SK-N-SH (cell line): ENCODE measurements around the gene ATM. TPM values are rescaled to one million over a fixed set of nuclear protein-coding genes. Genes with fewer than 3 reads are reported as not detected.

Experiments used
- CTCF ChIA-PET: fragments of 300-600, 350-600 bp; formaldehyde crosslinking; extraction: SDS; loops from one replicate; lab custom pipeline; 2021; lab: Yijun Ruan, JAX
- POLR2A ChIA-PET: fragments of 350-600 bp; sonication (Branson Sonifier 250); formaldehyde crosslinking; extraction: SDS; loops from one replicate; lab custom pipeline; 2020; ENCODE audit warnings: antibody characterized with exemption, inconsistent platforms; lab: Yijun Ruan, JAX
- DNase-seq: peaks from one replicate; pipeline ENCODE4 v3.0.0; 2012
- H2AFZ ChIP-seq: fragments of 200-600 bp; sonication (generic); 2 replicates; pipeline ENCODE4 v1.8.1; 2016; ENCODE audit warnings: antibody characterized with exemption, mild to moderate bottlenecking, low read depth
- H3F3A ChIP-seq: fragments of 200-600 bp; sonication (generic); replicated peaks from 2 replicates; pipeline ENCODE3; 2016; ENCODE audit warnings: antibody characterized with exemption, mild to moderate bottlenecking; ENCODE audit not compliant: insufficient read depth
- H3K27ac ChIP-seq, 2 experiments: fragments of 200-500 bp in 1 of 2; fragments of 200-600 bp in 1 of 2; sonication (Bioruptor generic) in 1 of 2; sonication (generic), shearing (Covaris generic) in 1 of 2; 2 replicates each; pipeline versions ENCODE4 v1.5.1 to v1.6.1; 2014 to 2016; ENCODE audit warnings: low read depth in 2 of 2, inconsistent platforms in 1 of 2, low read length in 1 of 2, mild to moderate bottlenecking in 1 of 2, mixed read lengths in 1 of 2
- H3K27me3 ChIP-seq: fragments of 200-600 bp; sonication (generic), shearing (Covaris generic); 2 replicates; pipeline ENCODE4 v1.6.1; 2016; ENCODE audit warnings: mixed run types; ENCODE audit not compliant: insufficient read depth
- H3K36me3 ChIP-seq, 2 experiments: fragments of 200-500 bp in 1 of 2; fragments of 200-600 bp in 1 of 2; sonication (Bioruptor generic) in 1 of 2; sonication (generic) in 1 of 2; replicated peaks in 1 of 2; 2 replicates each; pipeline versions ENCODE3 to v1.5.1; 2014 to 2016; ENCODE audit warnings: low read length in 1 of 2, mild to moderate bottlenecking in 1 of 2; ENCODE audit not compliant: insufficient read depth in 2 of 2, control insufficient read depth in 1 of 2
- H3K4me1 ChIP-seq, 2 experiments: fragments of 200-500 bp in 1 of 2; fragments of 200-600 bp in 1 of 2; sonication (Bioruptor generic) in 1 of 2; sonication (generic), shearing (Covaris generic) in 1 of 2; 2 replicates each; pipeline versions ENCODE4 v1.5.1 to v1.6.1; 2014 to 2016; ENCODE audit warnings: low read depth in 1 of 2, low read length in 1 of 2, mixed run types in 1 of 2; ENCODE audit not compliant: insufficient read depth in 2 of 2, control insufficient read depth in 1 of 2
- H3K4me2 ChIP-seq: fragments of 200-600 bp; sonication (generic), shearing (Covaris generic); 2 replicates; pipeline ENCODE4 v1.6.1; 2017; ENCODE audit warnings: mixed run types
- H3K4me3 ChIP-seq, 2 experiments: fragments of 200-500 bp in 1 of 2; fragments of 200-600 bp in 1 of 2; sonication (Bioruptor generic) in 1 of 2; sonication (generic), shearing (Covaris generic) in 1 of 2; 2 replicates each; pipeline versions ENCODE4 v1.5.1 to v1.8.1; 2014 to 2016; ENCODE audit warnings: low read depth in 2 of 2, inconsistent platforms in 1 of 2, low read length in 1 of 2, mild to moderate bottlenecking in 1 of 2, mixed read lengths in 1 of 2, moderate library complexity in 1 of 2
- H3K79me2 ChIP-seq: fragments of 200-600 bp; sonication (generic); 2 replicates; pipeline ENCODE4 v1.8.1; 2017; ENCODE audit warnings: mild to moderate bottlenecking; ENCODE audit not compliant: insufficient read depth
- H3K9ac ChIP-seq: fragments of 200-600 bp; sonication (generic); 2 replicates; pipeline ENCODE4 v1.6.1; 2017; ENCODE audit warnings: mixed run types
- H3K9me2 ChIP-seq: fragments of 200-600 bp; sonication (generic); 2 replicates; pipeline ENCODE4 v1.6.1; 2017; ENCODE audit warnings: mixed run types
- H3K9me3 ChIP-seq: fragments of 200-600 bp; sonication (generic); 2 replicates; pipeline ENCODE4 v1.6.1; 2017; ENCODE audit warnings: mixed run types, mild to moderate bottlenecking, moderate library complexity
- H4K20me1 ChIP-seq: fragments of 200-600 bp; sonication (generic); 2 replicates; pipeline ENCODE4 v1.6.1; 2017; ENCODE audit warnings: mild to moderate bottlenecking, mixed run types; ENCODE audit not compliant: insufficient read depth
- EZH2phosphoT487 ChIP-seq: fragments of 200-600 bp; sonication (generic); IDR thresholded peaks from 2 replicates; pipeline ENCODE4 v1.6.1; 2017; ENCODE audit warnings: low read depth, mixed run types, mild to moderate bottlenecking, antibody characterized with exemption, moderate library complexity, borderline replicate concordance
- FOSL2 ChIP-seq: IDR thresholded peaks from 2 replicates; pipeline ENCODE4 v1.4.0; 2012; ENCODE audit warnings: low read depth, mild to moderate bottlenecking, moderate library complexity, borderline replicate concordance
- FOXJ3 ChIP-seq: sonication (generic); formaldehyde crosslinking; IDR thresholded peaks from 2 replicates; pipeline ENCODE4 v1.5.1; 2020; ENCODE audit warnings: mild to moderate bottlenecking, missing genetic modification reagents
- FOXM1 ChIP-seq: IDR thresholded peaks from 2 replicates; pipeline ENCODE4 v1.4.0; 2012; ENCODE audit warnings: low read depth, mild to moderate bottlenecking
- GABPA ChIP-seq: IDR thresholded peaks from 2 replicates; pipeline ENCODE4 v1.4.0; 2012; ENCODE audit warnings: low read depth, mild to moderate bottlenecking
- IRF3 ChIP-seq: fragments of 150-350 bp; IDR thresholded peaks from 2 replicates; pipeline ENCODE4 v1.6.1; 2016; ENCODE audit warnings: mild to moderate bottlenecking, low read depth, low read length
- MEF2A ChIP-seq: IDR thresholded peaks from 2 replicates; pipeline ENCODE4 v1.4.0; 2012; ENCODE audit warnings: low read depth, borderline replicate concordance
- NFIC ChIP-seq: IDR thresholded peaks from 2 replicates; pipeline ENCODE4 v1.4.0; 2012; ENCODE audit warnings: borderline replicate concordance
- POLR2AphosphoS5 ChIP-seq: IDR thresholded peaks from 2 replicates; pipeline ENCODE4 v1.6.1; 2012; ENCODE audit warnings: low read depth, low read length
- RAD21 ChIP-seq: IDR thresholded peaks from 2 replicates; pipeline ENCODE4 v1.6.1; 2012; ENCODE audit warnings: mild to moderate bottlenecking, low read length
- RXRA ChIP-seq: IDR thresholded peaks from 2 replicates; pipeline ENCODE4 v1.4.0; 2012; ENCODE audit warnings: low read depth, mild to moderate bottlenecking, borderline replicate concordance
- SIN3A ChIP-seq: IDR thresholded peaks from 2 replicates; pipeline ENCODE4 v1.6.1; 2012; ENCODE audit warnings: low read depth, mild to moderate bottlenecking, low read length, moderate library complexity, borderline replicate concordance
- TAF1 ChIP-seq: IDR thresholded peaks from 2 replicates; pipeline ENCODE4 v1.6.1; 2012; ENCODE audit warnings: low read depth, mild to moderate bottlenecking, low read length, moderate library complexity, borderline replicate concordance
- TEAD4 ChIP-seq: IDR thresholded peaks from 2 replicates; pipeline ENCODE4 v1.4.0; 2012; ENCODE audit warnings: mild to moderate bottlenecking, borderline replicate concordance; ENCODE audit not compliant: insufficient read depth
- WGBS: methylation state at CpG from one replicate; pipeline ENCODE4 v1.1.6; 2017; ENCODE audit warnings: low lambda C conversion rate; 5-methylcytosine and 5-hydroxymethylcytosine counted together
- polyA plus RNA-seq, 3 experiments: library from polyadenylated mRNA; depleted of rRNA; stranded (reverse); fragments of >200 nt; gene quantifications; 2 replicates each; pipeline ENCODE4 v1.2.3, GENCODE V29; 2012
- TF ChIP-seq, protein P1 (sequence below): IDR thresholded peaks from 2 replicates; pipeline ENCODE4 v1.4.0; 2012; ENCODE audit warnings: low read depth
- TF ChIP-seq, protein P2 (sequence below): fragments of 150-350 bp; IDR thresholded peaks from 2 replicates; pipeline ENCODE4 v1.6.1; 2017; ENCODE audit warnings: antibody characterized with exemption, low read length, low read depth, borderline replicate concordance
- TF ChIP-seq, protein P3 (sequence below): fragments of 200-600 bp; sonication (generic); IDR thresholded peaks from 2 replicates; pipeline ENCODE4 v1.6.1; 2017; ENCODE audit warnings: antibody characterized with exemption, mild to moderate bottlenecking, moderate library complexity

Gene ATM
- polyA plus RNA-seq, 1 of the 3 experiments (the other 2 are of a cell fraction): 14.1 TPM

- 94% methylated on average over 14 of the region's 14 CpGs for WGBS
- TF ChIP-seq GABPA (no peak), FOXJ3 (no peak), RAD21 (no peak), TEAD4 (no peak), TAF1 (no peak), SIN3A (no peak), IRF3 (no peak), NFIC (no peak), FOXM1 (no peak), EZH2phosphoT487 (no peak), POLR2AphosphoS5 (no peak), FOSL2 (no peak), RXRA (no peak), MEF2A (no peak)
- TF ChIP-seq, protein P1, sequence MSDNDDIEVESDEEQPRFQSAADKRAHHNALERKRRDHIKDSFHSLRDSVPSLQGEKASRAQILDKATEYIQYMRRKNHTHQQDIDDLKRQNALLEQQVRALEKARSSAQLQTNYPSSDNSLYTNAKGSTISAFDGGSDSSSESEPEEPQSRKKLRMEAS: no peak
- TF ChIP-seq, protein P2, sequence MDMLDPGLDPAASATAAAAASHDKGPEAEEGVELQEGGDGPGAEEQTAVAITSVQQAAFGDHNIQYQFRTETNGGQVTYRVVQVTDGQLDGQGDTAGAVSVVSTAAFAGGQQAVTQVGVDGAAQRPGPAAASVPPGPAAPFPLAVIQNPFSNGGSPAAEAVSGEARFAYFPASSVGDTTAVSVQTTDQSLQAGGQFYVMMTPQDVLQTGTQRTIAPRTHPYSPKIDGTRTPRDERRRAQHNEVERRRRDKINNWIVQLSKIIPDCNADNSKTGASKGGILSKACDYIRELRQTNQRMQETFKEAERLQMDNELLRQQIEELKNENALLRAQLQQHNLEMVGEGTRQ: no peak
- TF ChIP-seq, protein P3, sequence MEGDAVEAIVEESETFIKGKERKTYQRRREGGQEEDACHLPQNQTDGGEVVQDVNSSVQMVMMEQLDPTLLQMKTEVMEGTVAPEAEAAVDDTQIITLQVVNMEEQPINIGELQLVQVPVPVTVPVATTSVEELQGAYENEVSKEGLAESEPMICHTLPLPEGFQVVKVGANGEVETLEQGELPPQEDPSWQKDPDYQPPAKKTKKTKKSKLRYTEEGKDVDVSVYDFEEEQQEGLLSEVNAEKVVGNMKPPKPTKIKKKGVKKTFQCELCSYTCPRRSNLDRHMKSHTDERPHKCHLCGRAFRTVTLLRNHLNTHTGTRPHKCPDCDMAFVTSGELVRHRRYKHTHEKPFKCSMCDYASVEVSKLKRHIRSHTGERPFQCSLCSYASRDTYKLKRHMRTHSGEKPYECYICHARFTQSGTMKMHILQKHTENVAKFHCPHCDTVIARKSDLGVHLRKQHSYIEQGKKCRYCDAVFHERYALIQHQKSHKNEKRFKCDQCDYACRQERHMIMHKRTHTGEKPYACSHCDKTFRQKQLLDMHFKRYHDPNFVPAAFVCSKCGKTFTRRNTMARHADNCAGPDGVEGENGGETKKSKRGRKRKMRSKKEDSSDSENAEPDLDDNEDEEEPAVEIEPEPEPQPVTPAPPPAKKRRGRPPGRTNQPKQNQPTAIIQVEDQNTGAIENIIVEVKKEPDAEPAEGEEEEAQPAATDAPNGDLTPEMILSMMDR: no peak
- no peak for DNase-seq
- Histone ChIP-seq H3K36me3 (peaks cover 24 to 27% of the 10 kb centered on the region in 2 experiments), H3K79me2 (peaks cover 66% of the 10 kb centered on the region), H3K9me3 (no peaks in the 10 kb centered on the region), H3K4me3 (peak overlapping the region in 1 of 2 experiments; percentile 80; a peak in 3 of 4 replicates), H3F3A (peaks cover 12% of the 10 kb centered on the region), H3K9ac (no peak overlapping the region), H4K20me1 (no peaks in the 10 kb centered on the region), H3K4me1 (peaks cover 10 to 32% of the 10 kb centered on the region in 2 experiments; a peak in 3 of 4 replicates), H3K9me2 (no peaks in the 10 kb centered on the region), H3K4me2 (peak overlapping the region; percentile 86), H2AFZ (no peak overlapping the region), H3K27me3 (no peaks in the 10 kb centered on the region), H3K27ac (no peak overlapping the region)
- CTCF ChIA-PET: interaction anchor here (0.7 to 2.1 kb wide), 3 partner anchors 14 to 561 kb away, joined by 3 to 4 read pairs (median 4); no protein-coding TSS in a partner anchor
- POLR2A ChIA-PET: no interaction called here
Measured at GRCh38 chr11:108224911-108225786, 2.3 kb downstream of the ATM start.
